ENCODE measurements around the gene ADRB2.

ADRB2 gene

GRCh38 chr5:148826053-148826738 is at the start of gene ADRB2:
ADRB2 (plus strand) TSS chr5:148826611; CDS start chr5:148826832, 221 bp downstream.
- TF ChIP-seq ZFX (IDR thresholded peaks at IDR 0.05; ENCODE audit: borderline replicate concordance) (no peak), CTCF (IDR thresholded peaks at IDR 0.05) (peak; percentile 10; the same call in 1 of the 2 replicates)
- peak within 1 kb of the TSS; percentile 94 for H3K27ac ChIP-seq

- no peak overlapping the region for H3K27ac ChIP-seq
- TF ChIP-seq CTCF (IDR thresholded peaks at IDR 0.05) (no peak), ZFX (IDR thresholded peaks at IDR 0.05; ENCODE audit: borderline replicate concordance) (no peak)
These were observed 49.6 kb upstream of the ADRB2 start for GRCh38 chr5:148776780-148777179.

GRCh38 chr5:148778882-148779281 is 47.5 kb upstream of the ADRB2 start:
- H3K27ac ChIP-seq: no peak overlapping the region
- TF ChIP-seq ZFX (IDR thresholded peaks at IDR 0.05; ENCODE audit: borderline replicate concordance): no peak
- TF ChIP-seq CTCF (IDR thresholded peaks at IDR 0.05): no peak

GRCh38 chr5:148780711-148781110 is 45.7 kb upstream of the ADRB2 start:
- TF ChIP-seq CTCF (IDR thresholded peaks at IDR 0.05) (no peak), ZFX (IDR thresholded peaks at IDR 0.05; ENCODE audit: borderline replicate concordance) (no peak)
- H3K27ac ChIP-seq: no peak overlapping the region

- TF ChIP-seq ZFX (IDR thresholded peaks at IDR 0.05; ENCODE audit: borderline replicate concordance) (no peak), CTCF (IDR thresholded peaks at IDR 0.05) (no peak)
- H3K27ac ChIP-seq: no peak overlapping the region
These were observed 44.6 kb upstream of the ADRB2 start for GRCh38 chr5:148781766-148782165.

- no peak for TF ChIP-seq CTCF (IDR thresholded peaks at IDR 0.05)
- no peak for TF ChIP-seq ZFX (IDR thresholded peaks at IDR 0.05; ENCODE audit: borderline replicate concordance)
- no peak overlapping the region for H3K27ac ChIP-seq
These were observed 41.2 kb upstream of the ADRB2 start for GRCh38 chr5:148785223-148785622.

- TF ChIP-seq ZFX (IDR thresholded peaks at IDR 0.05; ENCODE audit: borderline replicate concordance) (no peak), CTCF (IDR thresholded peaks at IDR 0.05) (no peak)
- H3K27ac ChIP-seq: no peak overlapping the region
These were observed 40.0 kb upstream of the ADRB2 start for GRCh38 chr5:148786456-148786855.

Measured in 22Rv1 (cell line).